ENCODE measurements around the gene TGM5.

TGM5 gene

DNA sequence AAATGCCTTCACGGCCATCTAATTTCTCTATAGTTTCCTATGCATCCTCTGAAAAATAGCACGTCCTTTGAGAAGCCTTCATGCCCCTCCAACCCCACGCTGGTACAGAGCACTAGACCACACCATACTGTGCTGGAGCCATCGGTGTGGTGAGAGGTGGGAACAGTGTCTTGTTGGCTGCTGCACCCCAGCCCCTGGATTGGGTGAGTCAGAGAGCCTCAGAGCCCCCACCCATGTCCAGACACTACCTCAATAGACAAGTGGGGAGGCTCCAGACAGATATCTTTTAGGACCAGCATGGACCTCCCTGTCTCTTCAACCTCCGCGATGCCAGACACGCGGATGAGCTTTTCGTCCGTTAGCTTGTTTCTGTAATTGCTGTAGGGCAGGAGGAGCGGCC is 12.1 kb upstream of the TGM5 start:
- no peak for TF ChIP-seq CTCF (IDR thresholded peaks at IDR 0.05; ENCODE audit: insufficient read depth, low read length, poor library complexity, severe bottlenecking)
- no peaks in the 10 kb centered on the region for H3K36me3 ChIP-seq (ENCODE audit: control insufficient read depth, insufficient read depth, low read length)
- no peak overlapping the region for H3K4me3 ChIP-seq (replicated peaks; ENCODE audit: low read depth, low read length)
- DNase-seq (ENCODE audit: extremely low read depth, insufficient read length) = no peak
- no peaks in the 10 kb centered on the region for H3K27me3 ChIP-seq (replicated peaks; ENCODE audit: control insufficient read depth, insufficient read depth, low read length)

GRCh38 chr15:43277901-43278300 is 11.2 kb upstream of the TGM5 start:
- no peaks in the 10 kb centered on the region for H3K36me3 ChIP-seq (ENCODE audit: control insufficient read depth, insufficient read depth, low read length)
- TF ChIP-seq CTCF (IDR thresholded peaks at IDR 0.05; ENCODE audit: insufficient read depth, low read length, poor library complexity, severe bottlenecking) = no peak
- DNase-seq (ENCODE audit: extremely low read depth, insufficient read length) = no peak
- no peaks in the 10 kb centered on the region for H3K27me3 ChIP-seq (replicated peaks; ENCODE audit: control insufficient read depth, insufficient read depth, low read length)
- no peak overlapping the region for H3K4me3 ChIP-seq (replicated peaks; ENCODE audit: low read depth, low read length)

- no peaks in the 10 kb centered on the region for H3K27me3 ChIP-seq (replicated peaks; ENCODE audit: control insufficient read depth, insufficient read depth, low read length)
- no peak for DNase-seq (ENCODE audit: extremely low read depth, insufficient read length)
- no peak for TF ChIP-seq CTCF (IDR thresholded peaks at IDR 0.05; ENCODE audit: insufficient read depth, low read length, poor library complexity, severe bottlenecking)
These were observed 10.6 kb upstream of the TGM5 start for GRCh38 chr15:43277231-43277823.

DNA sequence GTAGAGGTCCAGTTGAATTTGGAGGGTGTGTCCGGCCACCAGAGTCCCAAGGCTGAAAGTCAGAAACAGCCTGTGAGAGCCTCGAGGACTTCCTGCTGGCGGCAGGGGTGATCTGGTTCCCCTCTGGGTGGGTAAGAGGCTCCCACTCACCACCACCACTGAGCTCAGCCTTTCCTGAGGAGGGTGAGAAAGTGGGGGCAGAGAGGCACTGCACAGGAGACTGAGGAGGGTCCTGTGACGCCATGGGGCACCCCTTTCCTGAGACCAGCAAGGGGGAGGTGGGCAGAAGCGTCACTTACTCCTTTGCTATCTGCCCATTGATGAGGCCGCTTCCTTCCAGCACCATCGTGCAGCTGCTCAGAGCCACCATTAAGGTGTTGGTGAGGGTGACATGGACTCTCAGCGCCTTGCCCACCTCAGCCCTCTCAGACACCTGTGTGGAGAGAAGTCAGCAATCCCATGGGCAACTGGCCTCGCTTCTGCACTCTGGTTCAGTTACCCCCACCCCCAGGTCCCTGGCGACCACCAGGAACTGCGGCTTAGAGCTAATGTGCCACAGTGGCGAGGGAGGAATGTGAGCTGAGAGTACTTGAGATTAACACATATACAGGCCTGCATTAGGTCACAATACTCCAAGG is 10.0 kb upstream of the TGM5 start:
- H3K27me3 ChIP-seq (replicated peaks; ENCODE audit: control insufficient read depth, insufficient read depth, low read length) = no peaks in the 10 kb centered on the region
- DNase-seq (ENCODE audit: extremely low read depth, insufficient read length) = no peak
- no peak overlapping the region for H3K4me3 ChIP-seq (replicated peaks; ENCODE audit: low read depth, low read length)
- TF ChIP-seq CTCF (IDR thresholded peaks at IDR 0.05; ENCODE audit: insufficient read depth, low read length, poor library complexity, severe bottlenecking) = no peak
- no peaks in the 10 kb centered on the region for H3K36me3 ChIP-seq (ENCODE audit: control insufficient read depth, insufficient read depth, low read length)

More at GRCh38 chr15:43277231-43277823, 10.6 kb upstream of the TGM5 start:
- H3K36me3 ChIP-seq (ENCODE audit: control insufficient read depth, insufficient read depth, low read length) = no peaks in the 10 kb centered on the region
- H3K4me3 ChIP-seq (replicated peaks; ENCODE audit: low read depth, low read length) = no peak overlapping the region

GRCh38 chr15:43275740-43276562 is 9.2 kb upstream of the TGM5 start:
- TF ChIP-seq CTCF (IDR thresholded peaks at IDR 0.05; ENCODE audit: insufficient read depth, low read length, poor library complexity, severe bottlenecking) = no peak
- DNase-seq (ENCODE audit: extremely low read depth, insufficient read length) = no peak
- H3K36me3 ChIP-seq (ENCODE audit: control insufficient read depth, insufficient read depth, low read length) = no peaks in the 10 kb centered on the region
- no peaks in the 10 kb centered on the region for H3K27me3 ChIP-seq (replicated peaks; ENCODE audit: control insufficient read depth, insufficient read depth, low read length)
- H3K4me3 ChIP-seq (replicated peaks; ENCODE audit: low read depth, low read length) = no peak overlapping the region
